Keratinocyte (primary cell): ENCODE measurements around the gene ALPK1. TPM values are rescaled to one million over a fixed set of nuclear protein-coding genes. Genes with fewer than 3 reads are reported as not detected.

Experiments
- DNase-seq: peaks from one replicate; pipeline ENCODE4 v3.0.0-alpha.2; 2011; ENCODE audit warnings: low read depth, missing footprints, low spot score
- FAIRE-seq: peaks from 2 replicates; lab custom pipeline; 2011; peaks lifted over from hg19 to GRCh38; lab: Jason Lieb, UNC
- H2AFZ ChIP-seq: 2 replicates; pipeline ENCODE4 v1.6.0; 2012; ENCODE audit warnings: low read length, control low read depth, inconsistent platforms; ENCODE audit not compliant: control insufficient read depth
- H3K27ac ChIP-seq: 2 replicates; pipeline ENCODE4 v1.5.1; 2011; ENCODE audit warnings: low read length; ENCODE audit not compliant: control insufficient read depth, insufficient read depth
- H3K27me3 ChIP-seq: 3 replicates; pipeline ENCODE4 v1.6.0; 2011; ENCODE audit warnings: low read length; ENCODE audit not compliant: control insufficient read depth, insufficient read depth; ENCODE audit errors: extremely low read depth
- H3K36me3 ChIP-seq, 2 experiments: 2 replicates in 1 of 2; 3 replicates in 1 of 2; pipeline ENCODE4 v1.5.1; 2011; ENCODE audit warnings: low read length in 2 of 2, mild to moderate bottlenecking in 1 of 2; ENCODE audit not compliant: control insufficient read depth in 2 of 2, insufficient read depth in 2 of 2; ENCODE audit errors: extremely low read depth in 1 of 2
- H3K4me1 ChIP-seq: 3 replicates; pipeline ENCODE4 v1.5.1; 2011; ENCODE audit warnings: low read length; ENCODE audit not compliant: control insufficient read depth, insufficient read depth; ENCODE audit errors: extremely low read depth
- H3K4me2 ChIP-seq: 3 replicates; pipeline ENCODE4 v1.6.0; 2011; ENCODE audit warnings: low read depth, low read length; ENCODE audit not compliant: control insufficient read depth, insufficient read depth; ENCODE audit errors: extremely low read depth
- H3K4me3 ChIP-seq, 3 experiments: fragments of 200-600 bp in 1 of 3; sonication (generic) in 1 of 3; 2 replicates in 2 of 3; 3 replicates in 1 of 3; pipeline ENCODE4 v1.5.1; 2011 to 2016; ENCODE audit warnings: low read length in 3 of 3, mild to moderate bottlenecking in 3 of 3, control low read depth in 2 of 3, inconsistent platforms in 1 of 3, low read depth in 1 of 3, mixed read lengths in 1 of 3, mixed run types in 1 of 3, moderate library complexity in 1 of 3; ENCODE audit not compliant: control insufficient read depth in 2 of 3, insufficient read depth in 2 of 3; ENCODE audit errors: extremely low read depth in 1 of 3
- H3K79me2 ChIP-seq: 2 replicates; pipeline ENCODE4 v1.6.0; 2012; ENCODE audit warnings: low read length; ENCODE audit not compliant: control insufficient read depth, insufficient read depth
- H3K9ac ChIP-seq: 3 replicates; pipeline ENCODE4 v1.6.0; 2011; ENCODE audit warnings: low read length; ENCODE audit not compliant: control insufficient read depth, insufficient read depth; ENCODE audit errors: extremely low read depth
- H3K9me1 ChIP-seq: 3 replicates; pipeline ENCODE4 v1.6.0; 2011; ENCODE audit warnings: low read length; ENCODE audit not compliant: control insufficient read depth, insufficient read depth; ENCODE audit errors: extremely low read depth
- H3K9me3 ChIP-seq: 2 replicates; pipeline ENCODE4 v1.5.1; 2012; ENCODE audit warnings: low read depth, low read length; ENCODE audit not compliant: control insufficient read depth
- H4K20me1 ChIP-seq: 3 replicates; pipeline ENCODE4 v1.6.0; 2011; ENCODE audit warnings: low read length; ENCODE audit not compliant: control insufficient read depth, insufficient read depth; ENCODE audit errors: extremely low read depth
- EZH2 ChIP-seq: IDR thresholded peaks from one replicate; pipeline ENCODE4 v1.6.1; 2012; ENCODE audit warnings: inconsistent platforms, mild to moderate bottlenecking, low read length, moderate library complexity
- dilution Hi-C: fragments of 300-500 bp; cut with MboI; formaldehyde crosslinking; loops from one replicate; pipeline ENCODE4 v1.7.0; 2020; ENCODE audit warnings: low sequenced_read_pairs; ENCODE audit not compliant: extremely low pct_ligation_motif_present
- polyA plus RNA-seq, 5 experiments: library from polyadenylated mRNA; depleted of rRNA in 3 of 5; stranded (reverse) in 3 of 5; stranded (forward) in 1 of 5; unstranded in 1 of 5; fragments of >200 nt; gene quantifications; 1 replicate in 1 of 5; 2 replicates in 3 of 5; 3 replicates in 1 of 5; pipeline versions ENCODE4 v1.2.1 to v1.2.3, GENCODE V29; 2011 to 2012; ENCODE audit warnings: missing spikeins in 2 of 5, low read depth in 1 of 5, low replicate concordance in 1 of 5
- TF ChIP-seq, protein P1 (sequence below), 3 experiments: IDR thresholded peaks in 1 of 3; conservative IDR thresholded peaks in 1 of 3; optimal IDR thresholded peaks in 1 of 3; 2 replicates in 2 of 3; 3 replicates in 1 of 3; pipeline versions ENCODE3 to v1.5.1; 2011; ENCODE audit warnings: low read length in 3 of 3, mild to moderate bottlenecking in 3 of 3, moderate library complexity in 2 of 3, control low read depth in 1 of 3, inconsistent platforms in 1 of 3; ENCODE audit not compliant: insufficient read depth in 2 of 3; ENCODE audit errors: extremely low read depth in 1 of 3

Gene ALPK1
- polyA plus RNA-seq, 1 donor (not counting 4 experiments of a cell fraction or from before 2014, with no cell fraction given), result 5.5 TPM

DNA sequence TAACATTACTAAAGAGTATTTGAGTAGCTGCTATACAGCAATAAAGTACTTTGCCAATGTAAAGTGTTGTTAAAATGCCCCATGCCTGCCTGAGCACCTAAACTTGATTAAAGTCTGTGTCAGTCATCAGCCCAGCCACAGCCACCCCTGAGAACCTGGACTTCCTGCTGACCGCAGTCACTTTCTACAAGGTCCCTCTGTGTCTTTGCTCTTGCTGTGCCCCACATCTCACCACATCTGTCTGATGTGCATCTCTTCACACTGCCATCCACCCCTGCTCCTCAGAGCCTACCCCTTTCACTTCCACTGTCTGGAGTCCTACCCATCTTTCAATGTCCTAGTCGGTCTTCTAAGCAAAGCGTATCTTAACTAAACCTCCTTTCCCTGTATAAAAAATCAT, 25.7 kb downstream of the ALPK1 start:
- H3K27ac ChIP-seq, result no peak overlapping the region
- H4K20me1 ChIP-seq, result no peaks in the 10 kb centered on the region
- TF ChIP-seq, protein P1, sequence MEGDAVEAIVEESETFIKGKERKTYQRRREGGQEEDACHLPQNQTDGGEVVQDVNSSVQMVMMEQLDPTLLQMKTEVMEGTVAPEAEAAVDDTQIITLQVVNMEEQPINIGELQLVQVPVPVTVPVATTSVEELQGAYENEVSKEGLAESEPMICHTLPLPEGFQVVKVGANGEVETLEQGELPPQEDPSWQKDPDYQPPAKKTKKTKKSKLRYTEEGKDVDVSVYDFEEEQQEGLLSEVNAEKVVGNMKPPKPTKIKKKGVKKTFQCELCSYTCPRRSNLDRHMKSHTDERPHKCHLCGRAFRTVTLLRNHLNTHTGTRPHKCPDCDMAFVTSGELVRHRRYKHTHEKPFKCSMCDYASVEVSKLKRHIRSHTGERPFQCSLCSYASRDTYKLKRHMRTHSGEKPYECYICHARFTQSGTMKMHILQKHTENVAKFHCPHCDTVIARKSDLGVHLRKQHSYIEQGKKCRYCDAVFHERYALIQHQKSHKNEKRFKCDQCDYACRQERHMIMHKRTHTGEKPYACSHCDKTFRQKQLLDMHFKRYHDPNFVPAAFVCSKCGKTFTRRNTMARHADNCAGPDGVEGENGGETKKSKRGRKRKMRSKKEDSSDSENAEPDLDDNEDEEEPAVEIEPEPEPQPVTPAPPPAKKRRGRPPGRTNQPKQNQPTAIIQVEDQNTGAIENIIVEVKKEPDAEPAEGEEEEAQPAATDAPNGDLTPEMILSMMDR (optimal IDR thresholded peaks at IDR 0.05 in 1 of 3, IDR thresholded peaks at IDR 0.05 in 1 of 3, conservative IDR thresholded peaks at IDR 0.05 in 1 of 3; ENCODE audit: extremely low read depth in 1 of 3, insufficient read depth in 2 of 3, low read length in 3 of 3), result no peak
- TF ChIP-seq EZH2, result no peak
- H2AFZ ChIP-seq, result no peak overlapping the region
- dilution Hi-C loops, result no loop called here
- H3K4me2 ChIP-seq, result no peak overlapping the region
- no peak overlapping the region for H3K9ac ChIP-seq
- no peaks in the 10 kb centered on the region for H3K79me2 ChIP-seq
- FAIRE-seq, result no peak
- DNase-seq, result no peak
- H3K36me3 ChIP-seq, result no peaks in the 10 kb centered on the region
- H3K4me1 ChIP-seq, result no peaks in the 10 kb centered on the region
- no peak overlapping the region for H3K4me3 ChIP-seq
- no peaks in the 10 kb centered on the region for H3K9me3 ChIP-seq
- no peaks in the 10 kb centered on the region for H3K9me1 ChIP-seq
- H3K27me3 ChIP-seq, result no peaks in the 10 kb centered on the region

GRCh38 chr4:112325530-112325929, 28.4 kb downstream of the ALPK1 start:
- Histone ChIP-seq H3K4me2 (no peak overlapping the region), H4K20me1 (no peaks in the 10 kb centered on the region), H3K9ac (no peak overlapping the region), H3K9me3 (no peaks in the 10 kb centered on the region), H3K9me1 (no peaks in the 10 kb centered on the region), H3K4me1 (no peaks in the 10 kb centered on the region), H3K27me3 (no peaks in the 10 kb centered on the region), H3K27ac (no peak overlapping the region), H3K36me3 (no peaks in the 10 kb centered on the region), H3K79me2 (no peaks in the 10 kb centered on the region), H2AFZ (no peak overlapping the region), H3K4me3 (no peak overlapping the region)
- FAIRE-seq (no peak), DNase-seq (no peak)
- TF ChIP-seq, protein P1 (optimal IDR thresholded peaks at IDR 0.05 in 1 of 3, IDR thresholded peaks at IDR 0.05 in 1 of 3, conservative IDR thresholded peaks at IDR 0.05 in 1 of 3; ENCODE audit: extremely low read depth in 1 of 3, insufficient read depth in 2 of 3, low read length in 3 of 3), result no peak
- TF ChIP-seq EZH2, result no peak
- dilution Hi-C loops, result no loop called here
